Measurements from ENCODE around the gene SPARC.

Gene SPARC

DNA sequence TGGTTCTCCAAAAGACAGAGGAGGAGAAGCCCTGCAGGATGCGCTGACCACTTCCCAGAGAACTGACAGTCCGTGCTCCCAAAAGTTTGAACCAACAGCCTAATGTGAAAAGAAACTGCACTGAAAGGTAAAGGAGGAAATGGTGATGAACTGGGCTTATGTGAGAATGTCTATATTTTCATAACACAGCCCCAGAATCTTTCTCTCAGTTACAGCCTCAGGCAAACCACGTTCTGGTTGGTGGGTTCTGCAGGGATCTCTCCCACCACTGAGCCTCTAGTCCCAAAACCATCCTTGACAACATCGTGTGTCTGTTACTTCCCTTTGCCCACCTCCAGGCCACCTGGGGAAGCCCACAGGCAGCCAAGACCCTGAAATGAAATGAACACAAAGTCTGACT is 23.9 kb downstream of the SPARC start:
- no peak overlapping the region for H3K4me3 ChIP-seq (ENCODE audit: control insufficient read depth, low read depth, low read length)
- TF ChIP-seq, protein P1, sequence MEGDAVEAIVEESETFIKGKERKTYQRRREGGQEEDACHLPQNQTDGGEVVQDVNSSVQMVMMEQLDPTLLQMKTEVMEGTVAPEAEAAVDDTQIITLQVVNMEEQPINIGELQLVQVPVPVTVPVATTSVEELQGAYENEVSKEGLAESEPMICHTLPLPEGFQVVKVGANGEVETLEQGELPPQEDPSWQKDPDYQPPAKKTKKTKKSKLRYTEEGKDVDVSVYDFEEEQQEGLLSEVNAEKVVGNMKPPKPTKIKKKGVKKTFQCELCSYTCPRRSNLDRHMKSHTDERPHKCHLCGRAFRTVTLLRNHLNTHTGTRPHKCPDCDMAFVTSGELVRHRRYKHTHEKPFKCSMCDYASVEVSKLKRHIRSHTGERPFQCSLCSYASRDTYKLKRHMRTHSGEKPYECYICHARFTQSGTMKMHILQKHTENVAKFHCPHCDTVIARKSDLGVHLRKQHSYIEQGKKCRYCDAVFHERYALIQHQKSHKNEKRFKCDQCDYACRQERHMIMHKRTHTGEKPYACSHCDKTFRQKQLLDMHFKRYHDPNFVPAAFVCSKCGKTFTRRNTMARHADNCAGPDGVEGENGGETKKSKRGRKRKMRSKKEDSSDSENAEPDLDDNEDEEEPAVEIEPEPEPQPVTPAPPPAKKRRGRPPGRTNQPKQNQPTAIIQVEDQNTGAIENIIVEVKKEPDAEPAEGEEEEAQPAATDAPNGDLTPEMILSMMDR (IDR thresholded peaks at IDR 0.05; ENCODE audit: control insufficient read depth, insufficient read depth, low read depth, low read length, missing control alignments): no peak
- DNase-seq (ENCODE audit: low read depth): no peak

DNA sequence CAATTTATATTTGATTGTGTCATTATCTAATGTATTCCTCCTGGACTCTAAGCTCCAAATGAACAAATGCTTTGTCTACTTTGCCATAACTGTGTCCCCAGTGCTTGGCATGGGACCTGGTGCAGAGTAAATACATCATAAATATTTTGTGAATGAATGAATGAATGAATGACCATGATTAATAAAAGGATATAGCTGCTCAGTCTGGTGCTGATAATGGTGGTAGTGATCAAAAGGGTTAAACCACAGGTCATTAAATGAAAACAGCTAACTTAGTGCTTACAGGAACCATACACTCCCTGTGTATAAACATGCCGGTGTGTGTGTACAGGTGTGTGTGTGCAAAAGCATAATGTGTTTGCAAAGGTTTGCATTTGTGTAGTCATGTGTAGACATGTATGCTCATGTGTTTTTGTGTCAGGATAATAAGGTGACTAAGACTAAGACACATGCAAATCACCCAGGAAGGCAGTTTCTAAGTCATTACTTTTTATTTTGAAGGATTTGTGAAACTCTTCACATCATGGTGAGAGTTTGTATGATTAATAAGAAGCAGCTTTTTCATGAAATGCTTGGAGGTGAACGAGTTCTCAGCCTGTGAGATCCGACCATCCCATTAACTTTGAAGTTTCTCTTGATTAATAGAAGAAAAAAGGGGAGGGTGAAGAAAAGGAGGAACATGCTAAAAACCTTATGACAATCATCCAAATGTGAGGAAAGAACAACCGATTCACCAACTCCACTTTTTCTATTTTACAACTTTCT is 24.6 kb downstream of the SPARC start:
- TF ChIP-seq, protein P1 (IDR thresholded peaks at IDR 0.05; ENCODE audit: control insufficient read depth, insufficient read depth, low read depth, low read length, missing control alignments): no peak
- H3K4me3 ChIP-seq (ENCODE audit: control insufficient read depth, low read depth, low read length): no peak overlapping the region
- no peak for DNase-seq (ENCODE audit: low read depth)

DNA sequence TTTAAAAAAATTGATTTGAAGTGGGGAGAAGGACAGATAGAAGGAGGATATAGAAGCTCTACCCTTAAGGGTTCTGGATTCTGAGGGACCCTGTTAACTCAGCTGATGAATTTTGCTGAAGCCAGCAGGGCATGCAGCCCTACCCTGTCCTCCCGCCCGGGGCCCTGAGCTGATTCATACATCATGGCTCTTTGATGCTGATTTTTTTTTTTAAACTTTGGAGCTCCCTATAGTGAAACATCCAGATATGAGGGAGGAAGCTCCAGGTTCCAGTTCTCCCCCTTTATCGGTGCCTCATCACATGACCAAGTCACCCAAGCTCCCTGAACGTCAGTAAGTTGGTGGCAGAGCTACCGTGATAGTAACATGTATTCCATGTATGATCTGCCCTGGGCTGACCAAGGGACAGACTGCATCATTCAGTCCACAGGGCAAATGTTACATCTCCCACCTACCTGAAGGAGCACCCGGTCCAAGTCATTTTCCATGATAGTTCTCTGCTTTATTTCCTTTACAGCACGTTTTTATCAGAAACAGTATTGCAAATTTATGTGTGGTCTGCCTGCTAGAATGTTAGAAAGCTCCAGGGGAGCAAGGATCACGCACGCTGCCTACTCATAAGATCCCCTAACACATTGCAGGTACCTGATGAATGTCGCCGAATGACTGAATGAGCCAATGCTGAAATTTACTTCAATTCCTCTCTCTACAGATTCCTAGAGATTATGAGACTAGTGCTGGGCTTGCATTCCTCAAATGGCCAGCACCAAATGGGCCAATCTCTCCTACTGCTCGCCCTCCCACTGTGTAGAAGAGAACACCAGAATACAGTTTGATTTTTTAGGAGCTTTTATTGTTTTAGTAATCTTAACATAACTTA is 25.9 kb downstream of the SPARC start:
- no peak for DNase-seq (ENCODE audit: low read depth)
- no peak overlapping the region for H3K4me3 ChIP-seq (ENCODE audit: control insufficient read depth, low read depth, low read length)
- TF ChIP-seq, protein P1 (IDR thresholded peaks at IDR 0.05; ENCODE audit: control insufficient read depth, insufficient read depth, low read depth, low read length, missing control alignments): no peak

DNA sequence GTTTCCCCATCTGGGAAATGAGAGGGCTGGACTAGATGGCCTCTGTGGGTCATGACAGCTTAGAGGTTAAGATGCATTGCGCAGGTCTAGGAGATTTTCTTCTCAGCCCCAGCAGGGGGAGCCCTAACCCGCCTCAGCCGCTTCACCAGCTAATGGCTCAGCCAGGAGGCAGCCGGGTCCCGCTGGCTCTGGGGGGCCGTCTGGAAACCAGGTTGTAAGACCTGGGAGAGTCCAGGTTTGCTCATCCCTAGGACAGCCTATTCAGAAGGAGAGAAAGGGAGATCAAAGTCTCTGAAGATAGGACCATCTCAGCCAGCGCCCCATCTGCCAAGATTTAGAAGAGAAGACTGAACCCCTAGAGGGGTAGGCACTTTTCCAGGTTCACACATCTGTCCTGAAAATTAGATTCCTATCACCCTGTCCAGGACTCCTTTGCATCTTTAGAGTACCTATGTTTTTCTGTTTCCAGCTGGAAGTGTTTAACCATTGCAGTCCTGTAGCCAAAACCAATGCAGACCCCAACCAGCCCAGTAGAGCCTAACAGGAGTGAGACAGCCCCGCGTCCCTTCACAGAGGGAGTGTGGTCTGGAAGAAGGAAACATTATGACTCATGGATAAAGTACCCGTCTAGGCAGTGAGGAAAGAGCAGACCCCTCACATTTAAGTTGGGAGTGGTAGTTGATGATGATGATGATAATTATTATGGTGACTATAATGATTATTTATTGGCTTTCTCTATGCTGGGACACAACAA is 27.5 kb downstream of the SPARC start:
- TF ChIP-seq, protein P1 (IDR thresholded peaks at IDR 0.05; ENCODE audit: control insufficient read depth, insufficient read depth, low read depth, low read length, missing control alignments): peak; percentile 90
- H3K4me3 ChIP-seq (ENCODE audit: control insufficient read depth, low read depth, low read length): no peak overlapping the region
- DNase-seq (ENCODE audit: low read depth): no peak

DNA sequence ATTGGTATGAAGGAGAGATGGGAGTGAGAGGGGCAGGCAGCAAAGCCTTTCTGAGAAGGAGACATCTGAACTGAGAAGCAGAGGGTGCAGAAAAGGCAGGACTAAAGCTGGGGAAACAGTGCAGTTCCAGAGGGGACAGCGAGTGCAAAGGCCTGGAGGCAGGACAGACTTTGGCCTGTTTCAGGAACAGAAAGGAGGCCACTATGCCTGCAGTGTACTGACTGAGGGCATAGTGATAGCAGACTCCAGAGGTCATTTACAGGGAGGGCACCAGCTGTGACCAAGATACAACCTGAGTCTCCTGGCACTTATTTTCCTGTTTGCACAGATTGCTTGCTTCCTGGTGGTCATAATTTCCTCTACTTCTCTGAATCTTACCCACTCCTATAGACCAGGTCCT is 29.6 kb downstream of the SPARC start:
- DNase-seq (ENCODE audit: low read depth): no peak
- H3K4me3 ChIP-seq (ENCODE audit: control insufficient read depth, low read depth, low read length): no peak overlapping the region
- TF ChIP-seq, protein P1 (IDR thresholded peaks at IDR 0.05; ENCODE audit: control insufficient read depth, insufficient read depth, low read depth, low read length, missing control alignments): no peak

DNA sequence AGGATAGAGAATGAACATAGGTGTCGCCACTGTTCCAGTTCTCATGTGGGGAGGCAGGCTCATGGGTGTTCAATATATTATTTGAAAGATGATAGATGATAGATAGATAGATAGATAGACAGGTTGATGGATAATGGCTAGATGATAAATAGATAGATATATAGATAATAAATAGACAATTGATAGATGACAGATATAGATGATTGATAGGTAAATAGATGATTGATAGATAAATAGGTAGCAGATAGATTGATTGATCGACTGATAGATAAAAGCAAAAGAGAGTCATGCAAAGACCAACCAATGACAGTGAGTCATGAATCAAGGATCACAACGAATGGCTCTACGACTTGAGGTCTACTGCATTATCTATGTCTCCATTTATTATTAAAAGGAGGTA is 30.4 kb downstream of the SPARC start:
- no peak overlapping the region for H3K4me3 ChIP-seq (ENCODE audit: control insufficient read depth, low read depth, low read length)
- no peak for DNase-seq (ENCODE audit: low read depth)
- TF ChIP-seq, protein P1 (IDR thresholded peaks at IDR 0.05; ENCODE audit: control insufficient read depth, insufficient read depth, low read depth, low read length, missing control alignments): no peak
